Dermis blood vessel endothelial cell (primary cell): ENCODE results near the gene ETS1. TPM values are rescaled to one million over a fixed set of nuclear protein-coding genes. Genes with fewer than 3 reads are reported as not detected.
A peak's percentile ranks its signal among the peaks of the same experiment; 100 is the strongest.

Experiments used
- DNase-seq: peaks from one replicate; pipeline ENCODE4 v3.0.0; 2010
- total RNA-seq: library from RNA; depleted of rRNA; stranded (reverse); fragments of >200 nt; gene quantifications from 2 replicates; pipeline ENCODE4 v1.2.3, GENCODE V29; 2014

The ETS1 gene
- total RNA-seq, 1 donor from 2014 or later = 128 TPM

DNA sequence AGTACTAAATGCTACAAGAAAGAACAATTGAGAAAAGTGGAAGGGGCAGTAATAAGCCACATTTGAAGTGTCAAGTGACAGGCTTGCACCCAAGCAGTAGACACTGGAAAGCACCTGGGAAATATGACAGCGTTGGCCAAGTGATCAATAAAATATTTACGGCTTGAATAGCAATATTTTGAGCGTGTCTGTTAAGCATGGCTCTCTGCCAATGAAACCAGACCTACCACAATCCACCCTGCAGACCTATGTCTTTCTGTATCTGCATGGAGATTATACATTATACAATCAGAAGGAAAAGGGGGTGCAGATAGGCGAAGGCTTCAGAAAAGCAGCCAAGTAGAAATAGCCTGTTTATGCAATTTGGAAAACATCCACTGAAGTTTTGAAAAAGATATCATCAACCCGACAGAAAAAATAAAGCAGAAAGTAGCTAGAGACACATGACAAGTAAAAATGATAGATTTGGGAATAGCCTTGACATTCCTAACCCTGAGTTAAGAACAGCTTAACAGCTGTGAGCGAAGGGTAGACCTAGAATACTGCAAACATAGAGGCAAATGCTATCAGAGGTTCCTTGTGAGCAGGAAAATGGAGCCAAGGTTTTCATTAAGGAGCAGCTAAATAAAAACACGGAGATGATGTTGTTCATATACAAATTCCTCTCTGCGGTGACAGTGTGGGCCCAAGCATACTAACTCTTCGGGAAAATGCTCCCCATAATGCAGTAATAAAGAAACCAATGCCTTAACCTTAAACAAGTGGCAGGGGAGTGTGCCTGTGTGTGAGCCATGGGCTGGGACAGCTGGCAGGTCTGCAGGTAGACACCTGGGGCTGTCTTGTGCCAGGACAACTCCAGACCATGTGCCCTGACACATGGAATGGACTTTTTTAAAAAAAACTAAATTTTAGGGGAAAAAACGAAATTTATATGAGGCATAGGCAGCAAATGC lies 71.3 kb downstream of the ETS1 start:
- DNase-seq = no peak

DNA sequence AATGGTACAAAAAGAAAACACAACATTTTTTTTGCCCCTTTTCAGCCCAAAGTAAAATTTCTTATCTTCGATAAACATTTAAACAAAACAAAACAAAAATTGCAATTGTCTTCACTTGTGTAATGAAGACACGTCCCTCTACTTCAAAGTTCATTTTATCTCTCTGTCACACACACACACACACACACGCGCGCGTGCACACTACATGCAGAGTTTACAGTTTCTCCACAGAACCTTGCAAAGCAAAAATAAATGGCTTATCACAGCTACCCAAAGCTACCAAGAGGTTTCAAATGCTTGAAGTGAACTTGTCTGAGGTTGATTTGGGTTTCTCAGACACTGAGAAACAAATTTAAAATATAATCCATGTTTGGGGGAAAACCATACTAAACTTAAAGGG lies 72.3 kb downstream of the ETS1 start:
- no peak for DNase-seq

DNA sequence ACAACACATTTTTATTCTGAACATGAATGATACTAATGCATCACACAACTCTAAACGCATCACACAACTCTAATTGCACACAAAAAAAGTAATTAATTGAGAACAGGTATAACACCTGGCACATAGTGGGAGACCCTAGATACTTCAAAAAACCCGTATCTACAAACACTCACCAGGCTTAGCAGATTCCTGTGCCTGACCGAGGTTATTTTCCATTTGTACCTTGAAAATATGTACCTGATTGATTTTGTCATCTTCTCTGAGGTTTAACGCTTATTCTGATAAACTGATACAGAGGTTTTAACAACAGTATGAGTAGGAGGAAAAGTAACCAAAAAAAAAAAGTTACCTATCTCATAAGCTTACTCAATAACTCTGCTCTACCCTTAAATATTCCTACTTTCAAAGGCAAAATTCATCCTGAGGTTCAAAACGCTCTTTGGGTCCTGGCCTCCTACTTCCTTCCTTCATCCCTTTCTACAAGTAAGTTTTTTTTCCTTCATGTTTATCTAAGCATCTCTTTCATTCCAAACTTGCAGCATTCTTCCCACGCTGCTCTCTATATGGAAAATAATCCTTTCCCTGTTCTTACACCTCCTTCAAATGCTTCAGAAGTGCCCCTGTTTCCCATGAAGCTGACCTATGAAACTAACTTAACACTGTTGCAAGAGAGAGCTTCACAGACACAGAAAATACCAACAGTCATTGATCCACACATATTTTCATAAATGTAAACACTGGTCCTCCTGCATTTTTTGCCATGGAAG lies 73.3 kb downstream of the ETS1 start:
- DNase-seq = no peak

DNA sequence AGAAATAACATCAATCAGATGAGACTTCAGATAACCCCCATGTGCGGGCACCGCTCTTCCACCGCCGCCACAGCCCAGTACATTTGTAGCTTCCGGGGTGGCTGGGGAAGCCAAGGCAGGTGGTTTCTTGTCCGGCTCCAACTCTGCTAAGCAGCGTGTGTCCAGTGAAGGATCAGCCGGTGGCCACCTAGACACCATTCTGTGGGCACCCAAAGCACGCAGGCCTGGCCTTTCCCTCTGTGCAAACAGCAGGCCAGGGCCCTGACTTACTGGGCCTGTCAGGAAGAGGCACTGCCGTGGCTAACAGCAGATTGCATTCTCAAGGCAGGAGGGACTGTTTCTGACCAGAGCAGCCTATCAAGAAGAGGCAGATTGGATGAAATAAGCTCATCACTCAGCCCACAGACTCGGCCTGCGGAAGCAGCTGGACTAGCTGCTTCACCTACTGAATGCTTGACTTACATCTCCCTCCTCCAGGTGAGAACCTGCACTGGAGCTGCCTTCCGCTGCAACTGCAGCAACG lies 74.8 kb downstream of the ETS1 start:
- DNase-seq = no peak

DNA sequence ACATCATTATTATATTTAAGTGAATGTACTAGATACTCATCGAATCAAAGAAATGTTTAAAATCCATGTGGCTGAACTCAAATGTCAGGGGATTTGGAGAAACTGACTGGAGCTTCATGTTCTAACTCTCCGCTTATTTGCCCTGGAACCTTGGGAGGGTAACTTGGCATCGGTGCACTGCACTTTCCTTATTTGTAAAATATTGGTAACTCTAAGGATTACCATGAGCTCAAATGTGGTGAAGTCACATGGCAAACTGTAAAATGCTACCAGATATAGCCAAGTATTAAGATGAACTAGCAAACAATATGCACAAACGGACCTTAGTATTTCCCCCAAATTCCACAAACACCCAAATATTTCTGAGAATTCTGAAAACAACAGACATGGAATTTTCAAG lies 75.6 kb downstream of the ETS1 start:
- no peak for DNase-seq

DNA sequence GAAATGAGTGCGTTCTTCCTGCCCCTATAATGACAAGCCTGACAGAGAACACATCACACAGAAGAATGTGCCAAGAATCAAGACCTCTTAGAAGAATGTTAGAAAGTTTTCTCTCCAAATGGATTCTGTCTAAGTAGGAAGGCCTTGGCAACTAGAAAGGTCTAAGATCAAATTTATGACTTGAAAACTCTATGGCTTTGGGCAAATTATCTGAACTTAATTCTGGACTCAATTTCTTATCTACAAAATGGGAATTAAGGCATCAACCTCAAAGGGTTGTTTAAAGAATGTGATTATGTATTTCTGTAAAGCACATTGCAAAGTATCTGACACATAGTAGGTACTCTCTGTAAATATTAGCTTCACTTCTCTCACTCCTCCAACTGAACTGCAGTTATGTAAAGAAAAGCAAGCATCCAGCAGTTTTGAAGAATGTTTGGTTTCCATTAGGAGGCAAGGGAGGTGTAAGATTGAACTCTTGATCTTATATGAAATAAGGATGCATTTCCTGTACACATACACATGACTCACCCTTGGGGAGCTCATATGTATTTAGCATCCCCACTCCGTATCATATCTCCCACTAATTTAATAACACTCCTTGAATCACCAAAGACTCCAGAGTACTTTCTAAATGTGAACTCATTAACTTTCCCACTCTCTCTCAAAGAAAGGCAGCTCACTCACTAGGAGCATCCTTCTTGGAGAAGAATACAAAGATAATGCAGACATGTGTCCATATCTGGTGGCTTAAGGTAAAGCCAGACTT lies 77.6 kb downstream of the ETS1 start:
- DNase-seq = no peak

DNA sequence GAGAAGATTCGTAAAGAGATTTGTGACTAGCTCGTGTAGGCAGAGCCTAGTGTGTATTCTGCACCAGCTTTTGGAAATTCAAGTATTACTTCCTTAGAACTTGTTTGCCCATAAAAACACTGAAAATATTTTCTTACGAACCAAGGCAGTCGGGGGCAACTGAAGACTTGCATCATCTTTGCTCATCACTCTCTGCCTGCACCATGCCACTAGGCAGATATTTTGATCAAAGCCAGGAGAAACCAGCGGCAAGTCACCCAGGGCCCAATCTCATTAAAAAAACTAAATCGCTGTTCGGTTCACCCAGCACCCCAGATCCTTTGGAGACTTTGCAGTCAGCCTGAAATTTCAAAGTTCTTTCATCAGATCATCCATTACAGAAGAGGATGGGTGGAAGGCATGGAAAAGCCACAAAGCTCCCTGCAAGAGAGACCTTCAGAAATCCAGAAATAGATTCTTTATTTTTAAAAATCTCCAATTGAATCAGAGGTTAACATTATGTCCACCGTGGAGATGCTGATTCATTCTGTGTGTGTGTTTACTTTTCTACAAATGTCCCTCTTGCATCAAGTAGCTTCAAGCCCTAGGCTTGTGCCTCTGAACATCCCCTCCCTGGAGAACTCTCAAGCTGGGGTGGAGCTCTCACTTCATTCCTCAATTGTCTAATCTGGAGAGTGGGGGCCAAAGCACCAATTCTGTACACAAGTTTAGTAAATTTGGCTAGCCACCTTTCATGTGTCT lies 78.4 kb downstream of the ETS1 start:
- no peak for DNase-seq

DNA sequence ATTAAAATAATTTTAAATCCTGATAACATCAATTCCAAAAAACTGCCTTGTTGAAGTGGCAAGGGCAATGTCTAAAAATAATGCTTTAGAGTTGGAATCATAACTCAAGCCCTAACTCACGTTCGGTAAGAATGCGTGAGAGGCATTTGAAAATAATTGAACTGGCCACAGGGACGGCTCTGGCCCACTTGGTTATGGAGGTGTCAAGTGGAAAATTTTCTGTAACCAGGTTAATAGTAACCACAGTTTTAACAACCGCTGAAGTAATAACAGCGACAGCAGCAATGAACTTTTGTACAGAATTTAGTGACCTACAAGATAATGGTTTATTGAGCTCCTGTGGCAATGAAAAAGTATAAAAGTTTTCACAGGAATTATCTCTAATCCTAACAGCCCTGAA lies 79.4 kb downstream of the ETS1 start:
- no peak for DNase-seq

DNA sequence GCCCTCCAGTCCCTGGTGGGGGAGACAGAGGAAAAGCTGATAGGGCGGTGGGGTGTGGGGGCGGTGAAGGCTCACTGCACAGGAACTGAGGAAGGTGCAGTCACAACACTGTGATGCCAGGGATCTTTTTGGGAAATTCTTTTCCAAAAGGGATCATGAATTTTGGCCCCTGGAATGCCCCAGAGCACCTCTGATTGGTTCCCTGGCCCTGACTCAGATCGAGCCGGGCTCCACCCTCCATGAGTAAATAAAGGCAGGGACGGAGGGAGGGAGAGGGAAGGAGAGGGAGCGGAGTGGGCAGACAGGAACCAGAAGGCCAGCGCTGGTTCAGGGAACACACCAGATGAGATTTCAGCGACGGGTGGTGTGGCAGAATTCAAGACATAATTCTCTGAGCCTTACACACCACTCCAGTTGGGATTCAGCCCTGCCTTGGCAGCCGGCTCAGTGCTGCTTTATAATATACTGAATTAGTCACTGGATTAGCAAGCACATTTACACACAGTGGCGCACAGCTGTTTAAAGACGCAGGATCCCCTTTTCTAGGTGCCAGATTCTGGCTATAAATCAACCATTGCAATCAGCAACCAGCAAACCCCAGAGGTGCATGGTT lies 80.3 kb downstream of the ETS1 start:
- DNase-seq = peak; percentile 80

DNA sequence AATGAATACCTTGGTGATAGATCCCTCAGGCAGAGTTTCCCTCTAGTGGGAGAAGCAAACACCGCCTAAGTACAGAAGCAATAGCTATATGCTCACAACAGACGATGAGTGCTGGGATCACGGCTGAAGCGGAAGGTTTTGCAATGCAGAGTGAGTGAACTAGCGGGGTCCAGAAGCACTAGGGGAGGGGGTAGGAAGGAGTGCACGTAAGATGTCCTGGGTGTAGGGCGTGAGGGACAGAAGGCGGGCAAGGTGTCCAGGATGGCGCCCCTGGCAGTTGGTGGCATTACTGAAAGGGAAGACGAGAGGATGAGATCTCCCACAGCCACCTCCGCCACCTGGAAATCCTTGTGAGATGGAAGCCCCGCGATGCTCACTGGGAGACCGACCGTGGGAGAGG lies 81.0 kb downstream of the ETS1 start:
- DNase-seq = no peak

DNA sequence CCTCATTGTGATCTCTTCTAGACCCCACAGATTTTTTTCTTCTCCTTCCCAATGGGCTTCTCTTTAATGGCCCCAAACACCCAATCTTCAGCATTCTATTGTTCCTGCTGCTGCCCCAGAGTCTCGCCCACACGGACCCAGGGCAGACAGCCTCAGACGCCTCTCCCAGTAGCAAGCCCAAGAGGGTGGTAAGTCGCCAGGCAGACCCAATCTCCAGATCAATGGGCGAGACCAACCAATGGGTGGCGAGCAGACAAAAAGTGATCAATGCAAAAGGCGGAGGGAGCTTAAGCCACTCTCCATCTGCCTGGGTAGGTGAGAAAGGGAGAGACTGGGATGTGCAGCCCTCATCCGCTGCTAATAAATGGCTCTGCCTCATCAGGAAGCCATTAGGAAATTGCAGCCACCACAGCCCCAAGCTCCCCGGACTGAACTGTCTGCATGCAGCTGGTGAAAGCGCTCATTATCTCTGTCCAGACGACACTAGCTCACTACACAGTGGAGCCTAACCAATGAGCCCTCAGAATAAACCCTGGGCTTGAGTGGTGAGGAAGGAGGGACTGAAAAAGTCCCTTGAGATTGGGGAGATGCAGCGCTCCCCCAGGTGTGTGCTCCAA lies 81.8 kb downstream of the ETS1 start:
- no peak for DNase-seq

DNA sequence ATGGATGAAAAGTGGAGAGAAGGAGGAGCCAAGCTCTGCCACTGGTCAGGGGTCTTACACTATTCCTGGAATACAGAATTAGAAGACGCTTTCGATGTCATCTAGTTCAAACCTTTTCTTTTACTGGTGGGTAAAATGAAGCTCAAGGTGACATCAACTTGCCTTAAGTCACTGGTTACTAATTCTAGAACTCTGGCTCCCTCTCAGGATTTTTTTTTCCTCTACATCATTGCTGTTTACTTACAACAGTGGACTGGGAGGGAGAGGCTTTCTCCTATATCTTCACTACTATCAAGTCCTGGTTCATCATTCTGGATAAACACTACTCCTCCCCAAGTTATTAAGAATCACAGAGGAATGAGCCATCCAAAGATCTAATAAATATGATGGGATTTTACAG lies 82.9 kb downstream of the ETS1 start:
- DNase-seq = no peak

DNA sequence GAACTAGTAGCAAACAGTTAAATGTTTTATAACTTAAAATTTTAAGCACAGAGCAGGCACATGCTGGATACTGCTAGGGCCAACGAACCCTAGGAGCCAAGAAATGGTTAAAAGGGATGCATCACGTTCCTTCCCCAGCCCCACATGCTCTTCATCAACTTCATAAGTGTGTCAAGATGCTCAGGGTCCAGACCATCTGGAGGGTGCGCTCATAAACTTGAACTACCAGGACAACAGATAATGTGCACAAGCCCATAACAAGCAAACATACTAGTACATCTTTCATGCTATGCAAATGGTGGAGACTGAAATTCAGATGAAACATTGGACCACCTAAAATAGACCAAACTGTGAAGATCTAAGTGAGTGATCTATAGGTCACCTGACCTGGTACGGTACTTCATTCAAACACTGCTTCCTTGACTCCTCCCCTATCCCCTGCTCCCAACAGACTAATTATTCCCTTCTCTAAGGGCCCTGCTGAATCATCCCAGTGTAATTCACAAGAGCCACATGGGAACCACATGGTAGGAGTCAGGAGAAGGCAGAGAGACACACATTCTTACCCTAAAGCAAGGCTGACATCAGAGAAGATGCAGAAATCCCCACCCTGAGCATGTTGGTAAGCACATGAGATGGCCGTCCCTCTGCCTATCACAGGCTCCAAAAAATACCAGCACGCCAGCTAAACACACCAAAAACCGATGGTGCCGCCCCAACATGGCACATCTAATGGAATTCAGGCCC lies 83.9 kb downstream of the ETS1 start:
- DNase-seq = peak; percentile 71

DNA sequence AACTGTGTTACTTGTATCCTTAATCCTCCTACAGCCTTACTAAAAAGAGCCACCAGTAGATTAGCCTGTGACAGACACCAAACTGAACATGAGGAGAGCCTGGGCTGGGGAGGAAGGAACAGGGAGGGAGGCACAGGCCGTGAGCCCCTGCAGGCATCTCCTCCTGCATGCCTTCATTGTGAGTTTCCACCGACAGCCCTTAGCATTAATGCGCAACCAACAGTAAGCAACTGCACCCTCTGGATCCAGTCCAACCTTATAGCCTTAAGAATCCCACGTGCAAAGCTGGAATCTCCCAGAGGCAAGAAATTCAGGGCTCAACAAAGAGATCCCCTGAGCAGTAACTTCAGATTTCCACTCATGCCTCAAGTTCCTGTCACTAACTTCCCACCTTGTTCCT lies 84.6 kb downstream of the ETS1 start:
- peak; percentile 90 for DNase-seq

DNA sequence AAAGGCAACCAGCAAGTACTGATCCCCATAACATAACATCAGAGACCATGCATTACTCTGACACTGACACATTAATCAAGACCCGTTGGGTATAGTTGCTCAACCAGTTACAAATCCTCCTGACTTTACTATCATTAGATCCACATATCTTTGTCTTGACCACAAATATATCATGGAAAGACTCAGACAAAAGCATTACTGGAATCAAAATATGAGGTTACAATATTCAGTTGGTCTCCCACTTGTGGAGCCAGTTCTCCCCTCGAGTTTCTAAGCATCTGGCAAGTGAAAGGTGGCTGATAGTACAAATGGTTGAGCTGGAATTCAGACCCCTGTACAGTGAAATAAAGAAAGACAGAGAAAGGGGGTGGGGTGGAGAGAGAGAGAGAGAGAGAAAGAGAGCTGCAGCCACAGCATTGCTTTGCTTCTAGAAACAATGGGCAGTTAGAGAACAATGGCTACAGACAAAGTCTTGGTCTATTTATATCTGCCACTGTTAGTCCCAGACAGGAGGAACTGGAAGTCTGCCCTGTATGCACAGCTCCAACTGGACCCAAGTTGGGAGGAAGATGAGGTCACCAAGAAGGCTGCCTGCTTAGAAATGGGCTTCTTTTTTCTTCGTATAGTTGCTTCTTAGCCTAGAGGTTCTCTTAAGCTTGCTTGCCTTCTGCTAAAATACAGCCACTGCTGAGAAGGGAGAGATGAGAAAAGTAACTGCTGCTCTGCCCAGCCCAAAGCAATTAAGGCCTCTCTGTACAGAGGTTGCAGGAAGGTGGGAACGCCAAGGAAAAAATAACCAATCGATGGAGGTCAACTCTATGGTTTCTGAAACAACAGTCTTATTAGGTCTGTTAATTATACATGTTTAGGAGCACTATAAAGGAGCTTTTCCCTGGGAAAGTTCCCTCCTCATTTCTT lies 85.5 kb downstream of the ETS1 start:
- DNase-seq = peak; percentile 97

DNA sequence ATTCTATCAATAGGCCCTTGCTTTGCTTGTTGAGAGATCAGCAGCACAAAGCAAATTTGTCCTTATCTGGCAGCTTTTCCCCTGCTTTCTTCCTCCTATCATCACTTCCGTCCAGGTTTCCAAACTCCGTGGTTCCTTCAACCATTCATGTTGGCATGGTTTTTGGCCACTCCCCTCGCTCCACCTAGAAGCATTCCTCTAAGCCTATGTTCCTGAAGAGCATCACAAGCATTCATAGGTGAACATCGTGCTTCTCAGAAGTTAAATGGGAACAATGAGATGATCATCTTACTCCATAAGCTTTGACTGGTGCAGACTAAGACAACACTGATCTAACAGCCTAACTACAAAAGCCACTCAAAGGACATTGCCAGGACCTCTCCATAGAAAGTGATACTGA lies 86.3 kb downstream of the ETS1 start:
- DNase-seq = no peak

DNA sequence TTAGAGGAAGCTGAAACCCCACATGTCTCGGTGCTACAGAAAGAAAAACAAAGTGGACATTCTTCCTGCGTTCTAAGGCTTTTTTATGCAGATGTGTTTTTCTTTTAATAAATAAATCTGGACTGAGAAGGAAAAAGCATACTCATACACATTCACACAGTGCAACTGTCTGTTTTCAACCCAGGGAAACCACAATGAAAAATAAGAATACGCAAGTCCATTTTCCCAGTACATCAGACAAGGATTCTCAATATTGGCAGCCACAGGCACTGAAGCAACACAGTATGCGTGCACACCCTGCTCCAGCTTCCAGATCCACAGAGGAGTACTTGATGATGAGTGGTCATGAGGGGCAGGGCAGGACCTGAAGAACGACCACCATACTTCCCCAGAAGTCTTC lies 86.9 kb downstream of the ETS1 start:
- DNase-seq = no peak

DNA sequence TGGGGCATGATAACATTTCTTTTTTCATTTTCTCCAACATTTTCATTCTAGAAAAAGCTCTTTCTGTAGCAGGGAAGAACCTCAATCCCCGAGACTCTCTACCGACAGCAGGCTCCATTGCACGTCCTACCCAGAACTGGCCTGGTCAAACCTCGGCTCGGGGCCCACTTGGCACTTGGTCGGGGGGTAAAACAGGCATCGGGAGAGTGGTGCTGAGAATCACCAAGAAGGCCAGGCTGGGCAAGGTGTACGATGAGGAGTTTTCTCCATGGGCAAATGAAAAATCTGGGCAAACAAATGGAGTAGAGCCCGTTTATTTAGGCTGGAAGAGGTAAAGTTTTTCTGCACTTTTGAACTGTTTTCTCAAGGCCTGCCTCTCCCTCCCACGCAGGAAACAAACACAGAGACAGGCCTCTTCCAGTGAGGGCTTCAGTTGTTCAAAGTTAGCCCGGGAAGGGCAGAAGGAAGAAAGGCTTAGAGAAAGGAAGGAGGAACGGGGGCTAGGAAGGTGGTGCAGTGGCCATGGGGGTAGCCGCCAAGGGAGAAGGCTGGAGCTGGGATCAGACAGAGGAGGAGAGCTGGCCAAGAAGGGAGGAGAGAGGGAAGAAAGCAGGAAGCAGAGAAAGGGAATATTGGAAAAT lies 87.6 kb downstream of the ETS1 start:
- DNase-seq = no peak

DNA sequence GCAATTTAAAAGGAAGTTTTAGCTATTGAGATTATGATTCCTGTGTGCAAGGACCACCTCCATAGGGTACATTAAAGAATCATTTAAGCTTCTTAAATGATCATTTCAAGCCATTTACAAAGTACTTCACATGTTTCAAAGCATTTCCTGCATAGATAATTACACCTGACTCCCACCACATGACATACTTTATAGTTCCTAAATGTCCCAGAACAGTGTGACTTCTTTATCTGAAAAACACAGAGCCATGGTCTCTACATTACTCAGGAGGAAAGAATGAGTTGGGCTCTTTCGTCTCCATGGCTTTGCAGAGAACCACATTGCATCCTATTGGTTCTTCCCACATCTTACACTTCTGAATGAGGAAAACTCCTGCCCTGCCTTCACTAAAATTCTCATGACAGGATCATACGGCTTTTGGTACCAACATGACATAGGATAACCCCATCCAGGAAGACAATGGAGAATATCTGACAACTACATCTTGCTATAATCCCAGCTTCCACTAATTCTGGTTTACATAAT lies 88.6 kb downstream of the ETS1 start:
- DNase-seq = peak; percentile 54
